PC-3 (cell line): ENCODE results near the gene NUP50. TPM values are rescaled to one million over a fixed set of nuclear protein-coding genes. Genes with fewer than 3 reads are reported as not detected.

ENCODE experiments used
- ATAC-seq: fragments of 200-7000 bp; cut with Tn5 transposase; 2 replicates; pipeline ENCODE4 v1.9.1; 2020; ENCODE audit warnings: mild to moderate bottlenecking, moderate library complexity
- BruUV-seq: library from RNA; stranded (reverse); fragments of 400-500 nt; replicated peaks from 2 replicates; lab custom pipeline; 2021; lab: Mats Ljungman, UMichigan
- CTCF ChIA-PET: fragments of 300-600 bp; sonication (Branson Sonifier 250); formaldehyde crosslinking; loops from one replicate; lab custom pipeline; 2022; ENCODE audit warnings: antibody characterized with exemption; lab: Charles Lee
- POLR2A ChIA-PET: fragments of 300-600 bp; sonication (Branson Sonifier 250); formaldehyde crosslinking; loops from one replicate; lab custom pipeline; 2022; ENCODE audit warnings: antibody characterized with exemption; ENCODE audit not compliant: unreplicated experiment; lab: Charles Lee
- DNase-seq: peaks from one replicate; pipeline ENCODE4 v3.0.0-alpha.2; 2015
- H2AFZ ChIP-seq: fragments of 300-600 bp; sonication (generic); 2 replicates; pipeline ENCODE4 v1.6.0; 2016; ENCODE audit warnings: antibody characterized with exemption, low read length
- H3F3A ChIP-seq: fragments of 300-600 bp; sonication (generic); one replicate; pipeline ENCODE4 v1.6.0; 2017; ENCODE audit warnings: antibody characterized with exemption, low read length, control low read depth, mild to moderate bottlenecking; ENCODE audit not compliant: unreplicated experiment
- H3K27ac ChIP-seq: fragments of 300-600 bp; sonication (generic); 2 replicates; pipeline ENCODE4 v1.5.1; 2016; ENCODE audit warnings: mild to moderate bottlenecking, low read length
- H3K27me3 ChIP-seq: fragments of 300-600 bp; sonication (generic); 2 replicates; pipeline ENCODE4 v1.6.1; 2016; ENCODE audit warnings: low read length, mixed read lengths
- H3K36me3 ChIP-seq: fragments of 300-600 bp; sonication (generic); 2 replicates; pipeline ENCODE4 v1.6.1; 2016; ENCODE audit warnings: low read depth, mixed run types, low read length, mixed read lengths
- H3K4me1 ChIP-seq: fragments of 300-600 bp; sonication (generic); 2 replicates; pipeline ENCODE4 v1.5.1; 2016; ENCODE audit warnings: low read length; ENCODE audit not compliant: insufficient read depth
- H3K4me2 ChIP-seq: fragments of 300-600 bp; sonication (generic); 2 replicates; pipeline ENCODE4 v1.6.0; 2016; ENCODE audit warnings: low read length
- H3K4me3 ChIP-seq: fragments of 300-600 bp; sonication (generic); 2 replicates; pipeline ENCODE4 v1.5.1; 2016; ENCODE audit warnings: mild to moderate bottlenecking, low read length, mixed read lengths
- H3K79me2 ChIP-seq: fragments of 300-600 bp; sonication (generic); 2 replicates; pipeline ENCODE4 v1.6.1; 2017; ENCODE audit warnings: low read length, mixed read lengths
- H3K9ac ChIP-seq: fragments of 300-600 bp; sonication (generic); 2 replicates; pipeline ENCODE4 v1.6.0; 2016; ENCODE audit warnings: mild to moderate bottlenecking, low read length
- H3K9me2 ChIP-seq: fragments of 300-600 bp; sonication (generic); replicated peaks from 2 replicates; pipeline ENCODE4 v1.6.1; 2016; ENCODE audit warnings: mixed run types, low read length, mixed read lengths
- H3K9me3 ChIP-seq: fragments of 300-600 bp; sonication (generic); 2 replicates; pipeline ENCODE4 v1.6.1; 2016; ENCODE audit warnings: low read length, mixed read lengths
- H4K20me1 ChIP-seq: fragments of 300-600 bp; sonication (generic); 2 replicates; pipeline ENCODE4 v1.6.1; 2016; ENCODE audit warnings: low read length, mixed read lengths
- EZH2 ChIP-seq: fragments of 300-600 bp; sonication (generic); IDR thresholded peaks from one replicate; pipeline ENCODE4 v1.6.1; 2017; ENCODE audit warnings: antibody characterized with exemption, mild to moderate bottlenecking, low read length; ENCODE audit not compliant: unreplicated experiment
- EZH2phosphoT487 ChIP-seq: fragments of 300-600 bp; sonication (generic); IDR thresholded peaks from 2 replicates; pipeline ENCODE4 v1.6.1; 2018; ENCODE audit warnings: mild to moderate bottlenecking, antibody characterized with exemption, low read length, borderline replicate concordance
- intact Hi-C: fragments of 100-400 bp; cut with micrococcal nuclease; formaldehyde crosslinking; loops from 2 replicates; pipeline ENCODE4 v1.9.0; 2023
- total RNA-seq: library from RNA; depleted of rRNA; stranded (reverse); fragments of >200 nt; gene quantifications from 2 replicates; pipeline ENCODE4 v1.2.3, GENCODE V29; 2014
- TF ChIP-seq, protein P1 (sequence below): fragments of 300-600 bp; sonication (generic); conservative IDR thresholded peaks from 2 replicates; pipeline ENCODE4 v1.5.1; 2017; ENCODE audit warnings: antibody characterized with exemption, low read depth, mild to moderate bottlenecking, low read length

The NUP50 gene
- total RNA-seq, 1 experiment from 2014 or later = 69.9 TPM

DNA sequence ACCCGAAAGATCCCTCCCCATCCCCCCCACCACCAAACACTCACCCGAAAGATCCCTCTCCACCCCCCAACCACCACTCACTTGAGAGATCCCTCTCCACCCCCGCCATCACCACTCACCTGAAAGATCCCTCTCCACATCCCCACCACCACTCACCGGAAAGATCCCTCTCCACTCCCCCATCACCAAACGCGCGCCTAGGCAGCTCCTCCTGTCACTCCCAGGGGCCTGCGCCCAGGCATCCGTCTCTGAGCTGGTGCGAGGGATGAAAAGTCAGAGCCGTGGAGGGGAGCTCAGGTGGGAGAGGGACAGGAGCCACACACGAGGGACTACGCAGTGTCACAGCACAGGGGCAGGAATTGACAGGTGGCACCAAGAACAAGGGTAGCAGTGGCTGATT lies 65.5 kb downstream of the NUP50 start:
- no peaks in the 10 kb centered on the region for H3F3A ChIP-seq
- no peak overlapping the region for H3K27ac ChIP-seq
- no peak overlapping the region for H3K4me3 ChIP-seq
- ChIA-PET POLR2A (no interaction called here), CTCF (no interaction called here)
- no peaks in the 10 kb centered on the region for H3K9me3 ChIP-seq
- no peak for DNase-seq
- no peak for ATAC-seq
- no peak overlapping the region for H3K4me2 ChIP-seq
- H3K9me2 ChIP-seq = no peaks in the 10 kb centered on the region
- H4K20me1 ChIP-seq = no peaks in the 10 kb centered on the region
- H3K9ac ChIP-seq = no peak overlapping the region
- BruUV-seq = no TSS peak
- intact Hi-C loops = no loop called here
- TF ChIP-seq, protein P1, sequence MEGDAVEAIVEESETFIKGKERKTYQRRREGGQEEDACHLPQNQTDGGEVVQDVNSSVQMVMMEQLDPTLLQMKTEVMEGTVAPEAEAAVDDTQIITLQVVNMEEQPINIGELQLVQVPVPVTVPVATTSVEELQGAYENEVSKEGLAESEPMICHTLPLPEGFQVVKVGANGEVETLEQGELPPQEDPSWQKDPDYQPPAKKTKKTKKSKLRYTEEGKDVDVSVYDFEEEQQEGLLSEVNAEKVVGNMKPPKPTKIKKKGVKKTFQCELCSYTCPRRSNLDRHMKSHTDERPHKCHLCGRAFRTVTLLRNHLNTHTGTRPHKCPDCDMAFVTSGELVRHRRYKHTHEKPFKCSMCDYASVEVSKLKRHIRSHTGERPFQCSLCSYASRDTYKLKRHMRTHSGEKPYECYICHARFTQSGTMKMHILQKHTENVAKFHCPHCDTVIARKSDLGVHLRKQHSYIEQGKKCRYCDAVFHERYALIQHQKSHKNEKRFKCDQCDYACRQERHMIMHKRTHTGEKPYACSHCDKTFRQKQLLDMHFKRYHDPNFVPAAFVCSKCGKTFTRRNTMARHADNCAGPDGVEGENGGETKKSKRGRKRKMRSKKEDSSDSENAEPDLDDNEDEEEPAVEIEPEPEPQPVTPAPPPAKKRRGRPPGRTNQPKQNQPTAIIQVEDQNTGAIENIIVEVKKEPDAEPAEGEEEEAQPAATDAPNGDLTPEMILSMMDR = no peak
- no peak for TF ChIP-seq EZH2phosphoT487
- no peak for TF ChIP-seq EZH2
- H2AFZ ChIP-seq = no peak overlapping the region
- no peaks in the 10 kb centered on the region for H3K4me1 ChIP-seq
- no peaks in the 10 kb centered on the region for H3K27me3 ChIP-seq
- H3K79me2 ChIP-seq = no peaks in the 10 kb centered on the region
- H3K36me3 ChIP-seq = no peaks in the 10 kb centered on the region

DNA sequence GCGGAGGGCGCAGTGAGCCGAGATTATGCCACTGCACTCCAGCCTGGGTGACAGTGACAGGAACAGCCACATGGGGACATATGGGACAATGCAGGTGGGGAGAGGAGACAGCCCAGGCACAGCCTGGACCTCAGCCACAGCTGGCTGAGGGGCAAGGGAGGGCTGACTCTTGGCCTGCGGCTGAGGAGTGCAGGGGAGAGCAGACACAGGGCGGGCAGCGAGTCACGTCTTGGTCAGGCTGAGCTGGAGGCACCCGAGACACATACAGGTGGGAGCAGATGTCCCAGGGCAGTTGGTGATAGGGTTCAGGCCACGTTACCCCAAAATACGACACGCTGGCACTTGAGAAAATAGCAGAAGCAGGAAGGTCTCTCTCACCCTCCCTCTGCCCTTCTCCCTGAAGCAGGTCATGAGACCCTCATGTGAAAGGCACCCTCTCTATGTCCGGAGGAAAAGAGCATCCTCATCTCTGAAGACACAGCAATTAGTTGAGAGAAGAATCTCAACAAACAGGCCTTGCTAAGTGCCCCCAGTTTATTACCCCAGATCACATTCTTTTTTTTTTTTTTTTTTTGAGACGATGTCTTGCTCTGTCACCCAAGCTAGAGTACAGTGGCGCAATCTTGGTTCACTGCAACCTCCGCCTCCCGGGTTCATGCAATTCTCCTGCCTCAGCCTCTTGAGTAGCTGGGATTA lies 66.4 kb downstream of the NUP50 start:
- DNase-seq (no peak), ATAC-seq (no peak)
- CTCF ChIA-PET = no interaction called here
- no peak for TF ChIP-seq EZH2phosphoT487
- TF ChIP-seq, protein P1 = no peak
- TF ChIP-seq EZH2 = no peak
- H3F3A ChIP-seq = no peaks in the 10 kb centered on the region
- intact Hi-C loops = no loop called here
- no peak overlapping the region for H2AFZ ChIP-seq
- H4K20me1 ChIP-seq = no peaks in the 10 kb centered on the region
- no peaks in the 10 kb centered on the region for H3K9me2 ChIP-seq
- no peaks in the 10 kb centered on the region for H3K36me3 ChIP-seq
- H3K9me3 ChIP-seq = no peaks in the 10 kb centered on the region
- no TSS peak for BruUV-seq
- H3K27me3 ChIP-seq = no peaks in the 10 kb centered on the region
- H3K4me3 ChIP-seq = no peak overlapping the region
- no peak overlapping the region for H3K27ac ChIP-seq
- H3K79me2 ChIP-seq = no peaks in the 10 kb centered on the region
- no peak overlapping the region for H3K9ac ChIP-seq
- H3K4me1 ChIP-seq = no peaks in the 10 kb centered on the region
- no peak overlapping the region for H3K4me2 ChIP-seq
- POLR2A ChIA-PET = no interaction called here

DNA sequence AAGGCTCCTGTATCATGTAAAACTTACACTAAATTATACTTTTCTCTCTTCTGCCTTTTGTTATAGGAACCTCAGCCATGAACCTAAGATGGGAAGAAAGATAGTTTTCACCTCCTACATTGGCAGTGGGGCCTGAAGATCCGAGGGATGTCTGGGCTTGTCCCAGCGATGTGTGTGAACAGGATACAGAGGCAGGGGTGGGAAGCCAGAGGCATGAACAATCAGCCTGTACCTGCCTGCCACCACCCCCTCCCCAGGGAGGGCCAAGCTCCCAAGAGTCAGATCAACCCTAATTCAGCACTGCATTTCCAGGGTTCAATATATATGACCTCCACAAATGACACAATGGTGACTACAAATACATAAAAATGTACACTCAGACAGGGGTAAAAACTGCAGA lies 67.6 kb downstream of the NUP50 start:
- POLR2A ChIA-PET = no interaction called here
- no TSS peak for BruUV-seq

More for the DNA sequence above, 67.6 kb downstream of the NUP50 start:
- intact Hi-C loops = no loop called here
- no peaks in the 10 kb centered on the region for H4K20me1 ChIP-seq
- no peak overlapping the region for H3K27ac ChIP-seq
- ATAC-seq (no peak), DNase-seq (no peak)
- no peaks in the 10 kb centered on the region for H3K9me2 ChIP-seq
- H3K4me3 ChIP-seq = no peak overlapping the region
- H3K9ac ChIP-seq = no peak overlapping the region
- H3K4me1 ChIP-seq = no peaks in the 10 kb centered on the region
- no peaks in the 10 kb centered on the region for H3K79me2 ChIP-seq
- no peaks in the 10 kb centered on the region for H3K36me3 ChIP-seq
- CTCF ChIA-PET = no interaction called here
- no peak overlapping the region for H3K4me2 ChIP-seq
- H3K27me3 ChIP-seq = no peaks in the 10 kb centered on the region
- TF ChIP-seq EZH2phosphoT487 (no peak), EZH2 (no peak)
- no peaks in the 10 kb centered on the region for H3F3A ChIP-seq
- H3K9me3 ChIP-seq = no peaks in the 10 kb centered on the region
- H2AFZ ChIP-seq = no peak overlapping the region
